Ishikawa (cell line): ENCODE results near the gene MYBPHL.

Experiments used
- CEBPB ChIP-seq: IDR thresholded peaks from 2 replicates; pipeline ENCODE4 v1.6.1; 2012
- CREB1 ChIP-seq: IDR thresholded peaks from 2 replicates; pipeline ENCODE4 v1.6.1; 2012; ENCODE audit warnings: low read depth
- EGR1 ChIP-seq: IDR thresholded peaks from 2 replicates; pipeline ENCODE4 v1.6.1; 2012
- EP300 ChIP-seq: IDR thresholded peaks from 2 replicates; pipeline ENCODE4 v1.6.1; 2012; ENCODE audit warnings: borderline replicate concordance
- FOXM1 ChIP-seq: IDR thresholded peaks from 2 replicates; pipeline ENCODE4 v1.6.1; 2012; ENCODE audit warnings: low read depth, borderline replicate concordance
- NFIC ChIP-seq: IDR thresholded peaks from 2 replicates; pipeline ENCODE4 v1.6.1; 2012
- RAD21 ChIP-seq: IDR thresholded peaks from 2 replicates; pipeline ENCODE4 v1.6.1; 2012; ENCODE audit warnings: low read depth
- TAF1 ChIP-seq: IDR thresholded peaks from 2 replicates; pipeline ENCODE4 v1.6.1; 2012; ENCODE audit warnings: low read depth, mild to moderate bottlenecking
- TCF12 ChIP-seq: IDR thresholded peaks from 2 replicates; pipeline ENCODE4 v1.6.1; 2012; ENCODE audit warnings: low read depth
- TEAD4 ChIP-seq: IDR thresholded peaks from 2 replicates; pipeline ENCODE4 v1.6.1; 2012
- YY1 ChIP-seq: IDR thresholded peaks from 2 replicates; pipeline ENCODE4 v1.6.1; 2012; ENCODE audit warnings: low read depth
- ZBTB7A ChIP-seq: IDR thresholded peaks from 2 replicates; pipeline ENCODE4 v1.6.1; 2012; ENCODE audit warnings: low read depth
- TF ChIP-seq, protein P1 (sequence below): IDR thresholded peaks from 2 replicates; pipeline ENCODE4 v1.6.1; 2012
- TF ChIP-seq, protein P2 (sequence below): IDR thresholded peaks from 2 replicates; pipeline ENCODE4 v1.6.1; 2012
- TF ChIP-seq, protein P3 (sequence below): IDR thresholded peaks from 2 replicates; pipeline ENCODE4 v1.6.1; 2012; ENCODE audit warnings: low read depth, mild to moderate bottlenecking

Gene MYBPHL

DNA sequence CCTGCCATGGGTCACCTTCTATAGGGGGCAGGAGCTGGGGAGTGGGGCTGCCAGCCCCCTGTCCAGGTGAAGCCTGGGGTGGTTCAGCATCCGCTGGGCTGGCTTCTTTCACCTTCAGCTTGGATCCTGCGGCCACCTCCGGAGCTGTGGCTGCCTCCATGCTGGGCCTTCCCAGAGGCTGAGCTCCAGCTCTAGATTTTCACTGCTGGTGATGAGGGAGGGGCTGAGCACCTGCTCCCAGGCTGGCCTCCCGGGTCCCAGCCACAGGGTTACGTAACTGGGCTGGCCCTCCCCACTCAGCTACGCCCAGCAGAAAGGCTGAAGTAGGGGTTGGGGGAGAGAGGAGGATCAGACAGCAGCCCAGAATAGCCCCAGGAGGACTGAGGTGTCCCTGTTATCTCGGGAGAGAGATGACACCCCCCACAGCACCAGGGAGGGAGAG is at the start of gene MYBPHL:
Gene MYBPHL (minus strand): TSS at position 180 of the 442 bp plus-strand sequence. CDS start 20 bp downstream, at position 160.
- TF ChIP-seq FOXM1 (no peak), CEBPB (no peak), RAD21 (no peak), EGR1 (no peak), EP300 (no peak), ZBTB7A (no peak), YY1 (no peak), TAF1 (no peak)
- TF ChIP-seq, protein P1, sequence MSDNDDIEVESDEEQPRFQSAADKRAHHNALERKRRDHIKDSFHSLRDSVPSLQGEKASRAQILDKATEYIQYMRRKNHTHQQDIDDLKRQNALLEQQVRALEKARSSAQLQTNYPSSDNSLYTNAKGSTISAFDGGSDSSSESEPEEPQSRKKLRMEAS, result no peak
- TF ChIP-seq, protein P2, sequence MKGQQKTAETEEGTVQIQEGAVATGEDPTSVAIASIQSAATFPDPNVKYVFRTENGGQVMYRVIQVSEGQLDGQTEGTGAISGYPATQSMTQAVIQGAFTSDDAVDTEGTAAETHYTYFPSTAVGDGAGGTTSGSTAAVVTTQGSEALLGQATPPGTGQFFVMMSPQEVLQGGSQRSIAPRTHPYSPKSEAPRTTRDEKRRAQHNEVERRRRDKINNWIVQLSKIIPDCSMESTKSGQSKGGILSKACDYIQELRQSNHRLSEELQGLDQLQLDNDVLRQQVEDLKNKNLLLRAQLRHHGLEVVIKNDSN, result no peak

- TF ChIP-seq EP300 (no peak), RAD21 (no peak), CEBPB (no peak), TCF12 (no peak), FOXM1 (no peak), ZBTB7A (no peak), CREB1 (no peak), TAF1 (no peak), EGR1 (no peak), NFIC (no peak), YY1 (no peak), TEAD4 (no peak)
- TF ChIP-seq, protein P2, result no peak
- TF ChIP-seq, protein P3, sequence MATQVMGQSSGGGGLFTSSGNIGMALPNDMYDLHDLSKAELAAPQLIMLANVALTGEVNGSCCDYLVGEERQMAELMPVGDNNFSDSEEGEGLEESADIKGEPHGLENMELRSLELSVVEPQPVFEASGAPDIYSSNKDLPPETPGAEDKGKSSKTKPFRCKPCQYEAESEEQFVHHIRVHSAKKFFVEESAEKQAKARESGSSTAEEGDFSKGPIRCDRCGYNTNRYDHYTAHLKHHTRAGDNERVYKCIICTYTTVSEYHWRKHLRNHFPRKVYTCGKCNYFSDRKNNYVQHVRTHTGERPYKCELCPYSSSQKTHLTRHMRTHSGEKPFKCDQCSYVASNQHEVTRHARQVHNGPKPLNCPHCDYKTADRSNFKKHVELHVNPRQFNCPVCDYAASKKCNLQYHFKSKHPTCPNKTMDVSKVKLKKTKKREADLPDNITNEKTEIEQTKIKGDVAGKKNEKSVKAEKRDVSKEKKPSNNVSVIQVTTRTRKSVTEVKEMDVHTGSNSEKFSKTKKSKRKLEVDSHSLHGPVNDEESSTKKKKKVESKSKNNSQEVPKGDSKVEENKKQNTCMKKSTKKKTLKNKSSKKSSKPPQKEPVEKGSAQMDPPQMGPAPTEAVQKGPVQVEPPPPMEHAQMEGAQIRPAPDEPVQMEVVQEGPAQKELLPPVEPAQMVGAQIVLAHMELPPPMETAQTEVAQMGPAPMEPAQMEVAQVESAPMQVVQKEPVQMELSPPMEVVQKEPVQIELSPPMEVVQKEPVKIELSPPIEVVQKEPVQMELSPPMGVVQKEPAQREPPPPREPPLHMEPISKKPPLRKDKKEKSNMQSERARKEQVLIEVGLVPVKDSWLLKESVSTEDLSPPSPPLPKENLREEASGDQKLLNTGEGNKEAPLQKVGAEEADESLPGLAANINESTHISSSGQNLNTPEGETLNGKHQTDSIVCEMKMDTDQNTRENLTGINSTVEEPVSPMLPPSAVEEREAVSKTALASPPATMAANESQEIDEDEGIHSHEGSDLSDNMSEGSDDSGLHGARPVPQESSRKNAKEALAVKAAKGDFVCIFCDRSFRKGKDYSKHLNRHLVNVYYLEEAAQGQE, result no peak
- TF ChIP-seq, protein P1, result no peak
These were observed 49.7 kb upstream of the MYBPHL start for GRCh38 chr1:109356505-109356904.

DNA sequence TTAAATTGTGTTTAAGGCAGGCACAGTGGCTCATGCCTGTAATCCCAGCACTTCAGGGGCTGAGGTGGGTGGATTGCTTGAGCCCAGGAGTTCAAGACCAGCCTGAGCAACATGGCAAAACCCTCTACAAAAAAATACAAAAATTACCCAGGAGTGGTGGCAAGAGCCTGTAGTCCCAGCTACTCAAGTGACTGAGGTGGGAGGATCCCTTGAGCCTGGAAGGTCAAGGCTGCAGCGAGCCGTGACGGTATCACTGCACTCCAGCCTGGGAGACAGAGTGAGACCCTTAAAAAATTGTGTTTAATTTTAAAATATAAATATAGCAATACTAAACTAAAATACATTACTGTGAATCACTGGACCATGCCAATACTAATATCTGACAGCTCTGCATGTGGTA is 48.1 kb upstream of the MYBPHL start:
- no peak for TF ChIP-seq TCF12
- no peak for TF ChIP-seq EP300
- TF ChIP-seq RAD21, result no peak
- no peak for TF ChIP-seq YY1
- TF ChIP-seq, protein P2, result no peak
- no peak for TF ChIP-seq FOXM1
- no peak for TF ChIP-seq CREB1
- TF ChIP-seq ZBTB7A, result no peak
- TF ChIP-seq, protein P3, result no peak

- TF ChIP-seq EGR1 (no peak), ZBTB7A (no peak), TAF1 (no peak), FOXM1 (no peak), TEAD4 (no peak), CREB1 (no peak), EP300 (no peak), TCF12 (no peak), RAD21 (no peak), CEBPB (no peak), NFIC (no peak), YY1 (no peak)
- TF ChIP-seq, protein P1, result no peak
- TF ChIP-seq, protein P3, result no peak
- TF ChIP-seq, protein P2, result no peak
These were observed 44.6 kb upstream of the MYBPHL start for GRCh38 chr1:109351457-109351856.
